Endothelial cell of umbilical vein (primary cell): ENCODE results near the gene MICB. TPM values are rescaled to one million over a fixed set of nuclear protein-coding genes. Genes with fewer than 3 reads are reported as not detected.

Experiments
- BruUV-seq: library from RNA; stranded (reverse); fragments of 400-500 nt; replicated peaks from 2 replicates; lab custom pipeline; 2021; lab: Mats Ljungman, UMichigan
- CTCF ChIA-PET: fragments of 300-600, 350-600 bp; sonication (Branson Sonifier 250); formaldehyde crosslinking; loops from one replicate; lab custom pipeline; 2021; ENCODE audit warnings: antibody characterized with exemption, inconsistent platforms; lab: Charles Lee
- POLR2A ChIA-PET: fragments of 300-600, 350-600 bp; sonication (Branson Sonifier 250); formaldehyde crosslinking; loops from one replicate; lab custom pipeline; 2021; ENCODE audit warnings: antibody characterized with exemption, inconsistent platforms; lab: Charles Lee
- DNase-seq: peaks from one replicate; pipeline ENCODE4 v3.0.0-alpha.2; 2011; ENCODE audit warnings: low read depth, low spot score
- FAIRE-seq: peaks from 2 replicates; lab custom pipeline; 2011; peaks lifted over from hg19 to GRCh38; lab: Jason Lieb, UNC
- H2AFZ ChIP-seq: 2 replicates; pipeline ENCODE4 v1.6.0; 2012; ENCODE audit warnings: low read depth, low read length, control low read depth, inconsistent platforms
- H3K27ac ChIP-seq: 2 replicates; pipeline ENCODE4 v1.5.1; 2011; ENCODE audit warnings: low read depth, mild to moderate bottlenecking, control low read depth, low read length, moderate library complexity; ENCODE audit not compliant: insufficient read depth
- H3K27me3 ChIP-seq, 2 experiments: 2 replicates each; pipeline versions ENCODE4 v1.6.0 to v1.6.1; 2011; ENCODE audit warnings: low read length in 2 of 2, mixed read lengths in 1 of 2; ENCODE audit not compliant: control insufficient read depth in 2 of 2, insufficient read depth in 2 of 2
- H3K36me3 ChIP-seq, 2 experiments: 2 replicates in 1 of 2; 3 replicates in 1 of 2; pipeline ENCODE4 v1.5.1; 2011; ENCODE audit warnings: low read length in 2 of 2, mild to moderate bottlenecking in 1 of 2, moderate library complexity in 1 of 2; ENCODE audit not compliant: control insufficient read depth in 2 of 2, insufficient read depth in 2 of 2; ENCODE audit errors: extremely low read depth in 1 of 2
- H3K4me1 ChIP-seq: 3 replicates; pipeline ENCODE4 v1.5.1; 2011; ENCODE audit warnings: mild to moderate bottlenecking, low read length; ENCODE audit not compliant: control insufficient read depth, insufficient read depth; ENCODE audit errors: extremely low read depth
- H3K4me2 ChIP-seq: 2 replicates; pipeline ENCODE4 v1.6.1; 2011; ENCODE audit warnings: low read length, control low read depth, mixed read lengths; ENCODE audit not compliant: insufficient read depth
- H3K4me3 ChIP-seq, 3 experiments: fragments of 200-600 bp in 1 of 3; sonication (generic), shearing (Covaris generic) in 1 of 3; replicated peaks in 1 of 3; 2 replicates each; pipeline ENCODE4 v1.5.1; 2011 to 2016; ENCODE audit warnings: control low read depth in 3 of 3, low read length in 3 of 3, mild to moderate bottlenecking in 2 of 3, inconsistent platforms in 1 of 3, low read depth in 1 of 3, moderate library complexity in 1 of 3; ENCODE audit not compliant: insufficient read depth in 1 of 3
- H3K79me2 ChIP-seq: 2 replicates; pipeline ENCODE4 v1.6.0; 2012; ENCODE audit warnings: low read length, inconsistent platforms; ENCODE audit not compliant: control insufficient read depth, insufficient read depth
- H3K9ac ChIP-seq: replicated peaks from 2 replicates; pipeline ENCODE3; 2011; ENCODE audit warnings: low read length, control low read depth; ENCODE audit not compliant: insufficient read depth; ENCODE audit errors: extremely low read depth
- H3K9me1 ChIP-seq: replicated peaks from 3 replicates; pipeline ENCODE4 v1.6.0; 2011; ENCODE audit warnings: mild to moderate bottlenecking, low read length; ENCODE audit not compliant: control insufficient read depth, insufficient read depth; ENCODE audit errors: extremely low read depth
- H3K9me3 ChIP-seq: replicated peaks from 2 replicates; pipeline ENCODE4 v1.5.1; 2012; ENCODE audit warnings: low read length, inconsistent platforms; ENCODE audit not compliant: control insufficient read depth, insufficient read depth
- H4K20me1 ChIP-seq: replicated peaks from 2 replicates; pipeline ENCODE3; 2011; ENCODE audit warnings: mild to moderate bottlenecking, low read length; ENCODE audit not compliant: control insufficient read depth, insufficient read depth; ENCODE audit errors: extremely low read depth
- EZH2 ChIP-seq: IDR thresholded peaks from 2 replicates; pipeline ENCODE4 v1.6.1; 2012; ENCODE audit warnings: borderline replicate concordance, low read depth, mild to moderate bottlenecking, moderate library complexity, low read length, inconsistent platforms; ENCODE audit not compliant: severe bottlenecking
- FOS ChIP-seq: IDR thresholded peaks from 2 replicates; pipeline ENCODE4 v1.6.1; 2011; ENCODE audit warnings: mild to moderate bottlenecking, low read length, moderate library complexity, borderline replicate concordance; ENCODE audit not compliant: insufficient read depth
- GATA2 ChIP-seq: IDR thresholded peaks from 2 replicates; pipeline ENCODE4 v1.7.0; 2011; ENCODE audit warnings: low read depth, mild to moderate bottlenecking, moderate library complexity, mixed read lengths, low read length; ENCODE audit not compliant: insufficient read length, insufficient read depth
- JUN ChIP-seq: IDR thresholded peaks from 2 replicates; pipeline ENCODE4 v1.6.1; 2011; ENCODE audit warnings: borderline replicate concordance, low read depth; ENCODE audit not compliant: insufficient read length, insufficient read depth
- MYC ChIP-seq: IDR thresholded peaks from one replicate; pipeline ENCODE4 v1.6.1; 2011; ENCODE audit warnings: mild to moderate bottlenecking, low read depth, low read length
- POLR2A ChIP-seq: IDR thresholded peaks from 2 replicates; pipeline ENCODE4 v1.6.1; 2012; ENCODE audit warnings: low read depth, mild to moderate bottlenecking, control low read depth, low read length
- POLR2AphosphoS5 ChIP-seq: IDR thresholded peaks from 2 replicates; pipeline ENCODE4 v1.6.1; 2012; ENCODE audit warnings: low read depth, mild to moderate bottlenecking, control low read depth, low read length, moderate library complexity; ENCODE audit not compliant: insufficient read depth
- dilution Hi-C: fragments of 300-500 bp; cut with MboI; formaldehyde crosslinking; loops from one replicate; pipeline ENCODE4 v1.15.0; 2019; ENCODE audit warnings: low sequenced_read_pairs; ENCODE audit not compliant: extremely low pct_ligation_motif_present
- intact Hi-C: fragments of 100-400 bp; cut with micrococcal nuclease; formaldehyde crosslinking; loops from one replicate; pipeline ENCODE4 v1.10.0; 2022
- polyA plus RNA-seq, 4 experiments: library from polyadenylated mRNA; depleted of rRNA in 3 of 4; stranded (reverse) in 3 of 4; unstranded in 1 of 4; fragments of >200 nt; gene quantifications; 2 replicates each; pipeline versions ENCODE4 v1.2.1 to v1.2.3, GENCODE V29; 2011 to 2012; ENCODE audit warnings: missing spikeins in 1 of 4
- total RNA-seq: library from RNA; stranded (reverse); gene quantifications from 2 replicates; pipeline ENCODE4 v1.2.3, GENCODE V29; 2021
- TF ChIP-seq, protein P1 (sequence below), 2 donors: IDR thresholded peaks; 1 replicate in 1 of 2; 2 replicates in 1 of 2; pipeline ENCODE4 v1.5.1; 2011; ENCODE audit warnings: low read length in 2 of 2, mild to moderate bottlenecking in 2 of 2, moderate library complexity in 2 of 2, control low read depth in 1 of 2, inconsistent platforms in 1 of 2, low read depth in 1 of 2; ENCODE audit not compliant: insufficient read depth in 1 of 2; ENCODE audit errors: extremely low read depth in 1 of 2
- TF ChIP-seq, protein P2 (sequence below): IDR thresholded peaks from 2 replicates; pipeline ENCODE4 v1.6.1; 2011; ENCODE audit not compliant: insufficient read depth, insufficient read length

MICB gene
- total and polyA plus RNA-seq, 2 donors (not counting 3 experiments of a cell fraction or from before 2014, with no cell fraction given): 32.8 to 36.3 TPM

DNA sequence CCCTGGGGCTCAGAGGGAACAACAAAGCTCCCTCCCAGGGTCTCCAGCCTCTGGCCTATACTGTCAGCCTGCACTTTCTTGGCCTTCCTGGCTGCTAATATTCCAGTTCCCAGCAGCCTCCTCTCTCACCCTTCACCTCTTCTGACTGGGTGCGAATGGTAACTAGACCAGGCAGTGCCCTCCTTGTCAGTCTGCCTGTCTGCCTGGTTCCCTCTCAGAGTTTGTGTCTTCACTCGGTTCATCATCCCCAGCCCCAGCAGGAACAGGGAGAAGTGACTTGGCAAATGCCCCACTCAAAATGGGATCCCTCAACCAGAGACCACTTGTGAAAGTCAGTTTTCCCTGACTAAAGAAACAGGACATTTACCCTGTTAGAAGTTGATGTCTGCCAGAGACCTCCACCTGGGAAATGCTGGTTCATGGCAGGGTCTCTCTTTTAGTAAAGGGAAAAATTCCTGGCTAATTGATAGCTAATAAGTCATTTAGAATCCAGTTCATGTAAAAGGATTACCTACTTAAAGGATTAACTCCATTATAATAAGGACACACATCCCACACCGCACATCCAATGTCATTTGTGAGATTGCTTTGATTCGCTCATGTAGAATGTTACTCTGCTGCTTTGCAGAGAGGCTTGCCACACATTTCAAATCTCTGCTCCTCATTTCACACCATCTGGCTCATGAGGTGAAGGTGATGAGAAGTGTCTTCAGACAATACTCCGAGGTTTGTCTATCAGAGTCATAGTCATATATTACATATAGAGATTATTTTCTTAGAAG is 18.6 kb upstream of the MICB start:
- intact Hi-C loops: no loop called here

More for the DNA sequence above, 18.6 kb upstream of the MICB start:
- Histone ChIP-seq H3K9me1 (no peaks in the 10 kb centered on the region), H3K36me3 (no peaks in the 10 kb centered on the region), H2AFZ (no peak overlapping the region), H3K4me2 (no peak overlapping the region), H3K9me3 (no peaks in the 10 kb centered on the region), H3K4me1 (no peaks in the 10 kb centered on the region), H4K20me1 (no peaks in the 10 kb centered on the region), H3K27me3 (peaks cover 5 to 15% of the 10 kb centered on the region in 2 experiments), H3K9ac (no peak overlapping the region), H3K27ac (no peak overlapping the region), H3K79me2 (no peaks in the 10 kb centered on the region), H3K4me3 (no peak overlapping the region)
- TF ChIP-seq, protein P1, sequence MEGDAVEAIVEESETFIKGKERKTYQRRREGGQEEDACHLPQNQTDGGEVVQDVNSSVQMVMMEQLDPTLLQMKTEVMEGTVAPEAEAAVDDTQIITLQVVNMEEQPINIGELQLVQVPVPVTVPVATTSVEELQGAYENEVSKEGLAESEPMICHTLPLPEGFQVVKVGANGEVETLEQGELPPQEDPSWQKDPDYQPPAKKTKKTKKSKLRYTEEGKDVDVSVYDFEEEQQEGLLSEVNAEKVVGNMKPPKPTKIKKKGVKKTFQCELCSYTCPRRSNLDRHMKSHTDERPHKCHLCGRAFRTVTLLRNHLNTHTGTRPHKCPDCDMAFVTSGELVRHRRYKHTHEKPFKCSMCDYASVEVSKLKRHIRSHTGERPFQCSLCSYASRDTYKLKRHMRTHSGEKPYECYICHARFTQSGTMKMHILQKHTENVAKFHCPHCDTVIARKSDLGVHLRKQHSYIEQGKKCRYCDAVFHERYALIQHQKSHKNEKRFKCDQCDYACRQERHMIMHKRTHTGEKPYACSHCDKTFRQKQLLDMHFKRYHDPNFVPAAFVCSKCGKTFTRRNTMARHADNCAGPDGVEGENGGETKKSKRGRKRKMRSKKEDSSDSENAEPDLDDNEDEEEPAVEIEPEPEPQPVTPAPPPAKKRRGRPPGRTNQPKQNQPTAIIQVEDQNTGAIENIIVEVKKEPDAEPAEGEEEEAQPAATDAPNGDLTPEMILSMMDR (IDR thresholded peaks at IDR 0.05; ENCODE audit: extremely low read depth in 1 of 2, insufficient read depth in 1 of 2, low read depth in 1 of 2, low read length in 2 of 2): no peak
- TF ChIP-seq, protein P2, sequence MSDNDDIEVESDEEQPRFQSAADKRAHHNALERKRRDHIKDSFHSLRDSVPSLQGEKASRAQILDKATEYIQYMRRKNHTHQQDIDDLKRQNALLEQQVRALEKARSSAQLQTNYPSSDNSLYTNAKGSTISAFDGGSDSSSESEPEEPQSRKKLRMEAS: no peak
- no peak for TF ChIP-seq POLR2A
- TF ChIP-seq MYC: no peak
- TF ChIP-seq GATA2: no peak
- TF ChIP-seq EZH2: no peak
- TF ChIP-seq POLR2AphosphoS5: no peak
- no peak for TF ChIP-seq JUN
- TF ChIP-seq FOS: no peak
- ChIA-PET CTCF (no interaction called here), POLR2A (no interaction called here)
- DNase-seq (no peak), FAIRE-seq (no peak)
- dilution Hi-C loops: no loop called here
- BruUV-seq: no TSS peak
